ENCODE data around the gene OSBPL6.
"Not testable (repeated sequence)": the region's sequence is repeated elsewhere in the genome, so short reads cannot be mapped to it uniquely, and the experiment has no call there.

GRCh38 chr2:178357704-178358103, 163.4 kb downstream of the OSBPL6 start:
- TF ChIP-seq CTCF (IDR thresholded peaks at IDR 0.05 in 8 of 11, conservative IDR thresholded peaks at IDR 0.05 in 3 of 11); POLR2A (IDR thresholded peaks at IDR 0.05); POLR2AphosphoS5 (IDR thresholded peaks at IDR 0.05): not testable (repeated sequence)
